ENCODE measurements around the gene LACTB. TPM values are rescaled to one million over a fixed set of nuclear protein-coding genes. Genes with fewer than 3 reads are reported as not detected.

LACTB gene
- total and polyA plus RNA-seq, 2 of the 4 experiments (the other 2 are of a cell fraction), result 12.9 to 32.7 TPM

DNA sequence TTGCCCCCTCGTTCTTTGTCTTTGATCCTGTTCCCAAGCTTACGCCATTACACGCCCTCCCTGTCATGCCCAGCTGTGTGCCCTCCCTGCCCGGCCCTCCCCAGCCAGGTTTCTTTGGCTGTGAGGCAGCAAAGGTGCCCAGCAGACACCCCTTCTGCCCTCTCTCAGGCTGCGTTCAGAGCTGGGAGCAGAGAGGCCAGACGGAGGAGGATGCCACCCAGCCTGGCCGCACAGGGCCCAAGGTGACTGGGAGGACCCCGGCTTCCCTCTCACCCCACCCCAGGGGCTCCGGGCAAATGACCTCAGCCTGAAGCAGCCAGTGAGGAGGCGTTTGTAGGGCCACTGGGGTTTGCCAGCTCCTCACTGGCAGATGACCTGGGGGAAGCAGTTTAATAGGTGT lies 30.8 kb upstream of the LACTB start:
- H3K18ac ChIP-seq (ENCODE audit: low read depth, low read length), result peak overlapping the region; percentile 62
- intact Hi-C loops (cut with micrococcal nuclease), result loop anchor here (5.0 to 10.0 kb wide), 2 partner anchors 239 to 314 kb away; no protein-coding TSS in a partner anchor
- DNase-seq (no peak), ATAC-seq (ENCODE audit: low read depth) (no peak)
- 81% methylated on average over 5 of the region's 10 CpGs; no CpG with 5 or more reads in 1 of the 2 experiments for WGBS, 2 experiments (ENCODE audit: extremely low coverage in 2 of 2, insufficient read length in 1 of 2)
- H3K9ac ChIP-seq (ENCODE audit: low read depth, low read length), result no peak overlapping the region
- H2BK20ac ChIP-seq (ENCODE audit: low read depth, low read length), result peak overlapping the region; percentile 76
- CTCF ChIA-PET, result no interaction called here
- H2AFZ ChIP-seq (replicated peaks; ENCODE audit: low read length, poor library complexity), result peak overlapping the region; percentile 18
- in situ Hi-C loops (cut with MboI; ENCODE audit: low sequenced_read_pairs), result no loop called here
- peak overlapping the region; percentile 36; the same call in 1 of the 2 replicates for H3K14ac ChIP-seq (replicated peaks; ENCODE audit: low read depth, low read length)
- no peaks in the 10 kb centered on the region for H3K9me3 ChIP-seq (ENCODE audit: control insufficient read depth, insufficient read depth, low read length)
- H3K56ac ChIP-seq (ENCODE audit: extremely low read depth, insufficient read depth, low read length), result no peak overlapping the region
- peaks cover 24% of the 10 kb centered on the region for H3K4me1 ChIP-seq (ENCODE audit: control insufficient read depth, insufficient read depth, low read length)
- TF ChIP-seq RFX5 (IDR thresholded peaks at IDR 0.05; ENCODE audit: low read depth, low read length) (no peak), MAFK (IDR thresholded peaks at IDR 0.05; ENCODE audit: low read depth, low read length) (no peak), SMC3 (IDR thresholded peaks at IDR 0.05; ENCODE audit: low read depth, low read length) (no peak), RCOR1 (IDR thresholded peaks at IDR 0.05; ENCODE audit: insufficient replicate concordance, low read length) (no peak), FOS (IDR thresholded peaks at IDR 0.05; ENCODE audit: low read depth, low read length) (no peak), MAZ (IDR thresholded peaks at IDR 0.05; ENCODE audit: borderline replicate concordance, low read depth, low read length) (no peak), BHLHE40 (IDR thresholded peaks at IDR 0.05; ENCODE audit: low read depth, low read length) (no peak), MXI1 (IDR thresholded peaks at IDR 0.05; ENCODE audit: borderline replicate concordance, low read depth, low read length) (no peak), POLR2A (IDR thresholded peaks at IDR 0.05; ENCODE audit: low read depth, low read length) (no peak), NFE2L2 (IDR thresholded peaks at IDR 0.05; ENCODE audit: low read depth, low read length) (no peak), RAD21 (IDR thresholded peaks at IDR 0.05; ENCODE audit: low read length) (no peak)
- TF ChIP-seq, protein P1, sequence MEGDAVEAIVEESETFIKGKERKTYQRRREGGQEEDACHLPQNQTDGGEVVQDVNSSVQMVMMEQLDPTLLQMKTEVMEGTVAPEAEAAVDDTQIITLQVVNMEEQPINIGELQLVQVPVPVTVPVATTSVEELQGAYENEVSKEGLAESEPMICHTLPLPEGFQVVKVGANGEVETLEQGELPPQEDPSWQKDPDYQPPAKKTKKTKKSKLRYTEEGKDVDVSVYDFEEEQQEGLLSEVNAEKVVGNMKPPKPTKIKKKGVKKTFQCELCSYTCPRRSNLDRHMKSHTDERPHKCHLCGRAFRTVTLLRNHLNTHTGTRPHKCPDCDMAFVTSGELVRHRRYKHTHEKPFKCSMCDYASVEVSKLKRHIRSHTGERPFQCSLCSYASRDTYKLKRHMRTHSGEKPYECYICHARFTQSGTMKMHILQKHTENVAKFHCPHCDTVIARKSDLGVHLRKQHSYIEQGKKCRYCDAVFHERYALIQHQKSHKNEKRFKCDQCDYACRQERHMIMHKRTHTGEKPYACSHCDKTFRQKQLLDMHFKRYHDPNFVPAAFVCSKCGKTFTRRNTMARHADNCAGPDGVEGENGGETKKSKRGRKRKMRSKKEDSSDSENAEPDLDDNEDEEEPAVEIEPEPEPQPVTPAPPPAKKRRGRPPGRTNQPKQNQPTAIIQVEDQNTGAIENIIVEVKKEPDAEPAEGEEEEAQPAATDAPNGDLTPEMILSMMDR (conservative IDR thresholded peaks at IDR 0.05; ENCODE audit: low read depth, low read length), result no peak
- TF ChIP-seq, protein P2, sequence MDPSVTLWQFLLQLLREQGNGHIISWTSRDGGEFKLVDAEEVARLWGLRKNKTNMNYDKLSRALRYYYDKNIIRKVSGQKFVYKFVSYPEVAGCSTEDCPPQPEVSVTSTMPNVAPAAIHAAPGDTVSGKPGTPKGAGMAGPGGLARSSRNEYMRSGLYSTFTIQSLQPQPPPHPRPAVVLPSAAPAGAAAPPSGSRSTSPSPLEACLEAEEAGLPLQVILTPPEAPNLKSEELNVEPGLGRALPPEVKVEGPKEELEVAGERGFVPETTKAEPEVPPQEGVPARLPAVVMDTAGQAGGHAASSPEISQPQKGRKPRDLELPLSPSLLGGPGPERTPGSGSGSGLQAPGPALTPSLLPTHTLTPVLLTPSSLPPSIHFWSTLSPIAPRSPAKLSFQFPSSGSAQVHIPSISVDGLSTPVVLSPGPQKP (IDR thresholded peaks at IDR 0.05; ENCODE audit: borderline replicate concordance, low read depth, low read length), result no peak
- no peak overlapping the region for H2AK9ac ChIP-seq (replicated peaks; ENCODE audit: low read depth, low read length, poor library complexity)
- BruUV-seq (replicated peaks), result no TSS peak
- dilution Hi-C loops (cut with HindIII; ENCODE audit: low sequenced_read_pairs, unreplicated experiment), result no loop called here
- peak overlapping the region; percentile 44 for H4K91ac ChIP-seq (ENCODE audit: insufficient read depth, low read depth, low read length)
- H2AK5ac ChIP-seq (ENCODE audit: low read depth, low read length), result peak overlapping the region; percentile 92
- peak overlapping the region; percentile 77 for H2BK120ac ChIP-seq (ENCODE audit: low read depth, low read length)
- no peak overlapping the region for H3K27ac ChIP-seq (ENCODE audit: insufficient read depth, low read length)
- no peak overlapping the region for H3K4me2 ChIP-seq (ENCODE audit: low read depth, low read length)
- H3K4ac ChIP-seq (ENCODE audit: low read depth, low read length), result peak overlapping the region; percentile 74
- peak overlapping the region; percentile 88; the same call in 2 of the 3 replicates for H2BK15ac ChIP-seq (ENCODE audit: low read depth, low read length)
- no peaks in the 10 kb centered on the region for H3K36me3 ChIP-seq (ENCODE audit: control insufficient read depth, insufficient read depth, low read length)
- POLR2A ChIA-PET (ENCODE audit: unreplicated experiment), result no interaction called here
- H3K23ac ChIP-seq (ENCODE audit: low read depth, low read length), result no peak overlapping the region
- no peaks in the 10 kb centered on the region for H3K27me3 ChIP-seq (ENCODE audit: control insufficient read depth, insufficient read depth, low read length)
- H4K5ac ChIP-seq (ENCODE audit: low read depth, low read length), result peak overlapping the region; percentile 15
- H4K8ac ChIP-seq (ENCODE audit: low read depth in 2 of 2, low read length in 2 of 2), result peak overlapping the region in 1 of 2 experiments; percentile 61; a peak in 3 of 4 replicates
- peaks cover 13% of the 10 kb centered on the region for H3K9me1 ChIP-seq (ENCODE audit: insufficient read depth, low read length)
- H3K79me1 ChIP-seq (ENCODE audit: low read depth in 1 of 2, low read length in 2 of 2), result peaks cover 0 to 6% of the 10 kb centered on the region in 2 experiments; a peak in 2 of 4 replicates
- H2BK5ac ChIP-seq (ENCODE audit: low read depth, low read length, poor library complexity, severe bottlenecking), result peak overlapping the region; percentile 18
- H4K20me1 ChIP-seq (ENCODE audit: insufficient read depth, low read length), result no peaks in the 10 kb centered on the region
- H3K4me3 ChIP-seq (ENCODE audit: insufficient read depth, low read depth, low read length), result no peak overlapping the region

Measured in IMR-90 (cell line).